ENCODE measurements around the gene RIMS3.

- TF ChIP-seq, protein P1, sequence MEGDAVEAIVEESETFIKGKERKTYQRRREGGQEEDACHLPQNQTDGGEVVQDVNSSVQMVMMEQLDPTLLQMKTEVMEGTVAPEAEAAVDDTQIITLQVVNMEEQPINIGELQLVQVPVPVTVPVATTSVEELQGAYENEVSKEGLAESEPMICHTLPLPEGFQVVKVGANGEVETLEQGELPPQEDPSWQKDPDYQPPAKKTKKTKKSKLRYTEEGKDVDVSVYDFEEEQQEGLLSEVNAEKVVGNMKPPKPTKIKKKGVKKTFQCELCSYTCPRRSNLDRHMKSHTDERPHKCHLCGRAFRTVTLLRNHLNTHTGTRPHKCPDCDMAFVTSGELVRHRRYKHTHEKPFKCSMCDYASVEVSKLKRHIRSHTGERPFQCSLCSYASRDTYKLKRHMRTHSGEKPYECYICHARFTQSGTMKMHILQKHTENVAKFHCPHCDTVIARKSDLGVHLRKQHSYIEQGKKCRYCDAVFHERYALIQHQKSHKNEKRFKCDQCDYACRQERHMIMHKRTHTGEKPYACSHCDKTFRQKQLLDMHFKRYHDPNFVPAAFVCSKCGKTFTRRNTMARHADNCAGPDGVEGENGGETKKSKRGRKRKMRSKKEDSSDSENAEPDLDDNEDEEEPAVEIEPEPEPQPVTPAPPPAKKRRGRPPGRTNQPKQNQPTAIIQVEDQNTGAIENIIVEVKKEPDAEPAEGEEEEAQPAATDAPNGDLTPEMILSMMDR (IDR thresholded peaks at IDR 0.05) = no peak
- no peak for TF ChIP-seq POLR2AphosphoS5 (IDR thresholded peaks at IDR 0.05)
- TF ChIP-seq POLR2A (IDR thresholded peaks at IDR 0.05) = no peak
- TF ChIP-seq EP300 (IDR thresholded peaks at IDR 0.05) = no peak
Observed at GRCh38 chr1:40659649-40659947, 5.9 kb downstream of the RIMS3 start.
